Subcutaneous adipose tissue (tissue), 4 donors: ENCODE data around the gene TCF7L2. TPM values are rescaled to one million over a fixed set of nuclear protein-coding genes. Genes with fewer than 3 reads are reported as not detected.

Experiments used
- CTCF ChIP-seq: fragments of 450-650 bp; IDR thresholded peaks from one replicate; pipeline ENCODE4 v1.5.1; 2016; ENCODE audit warnings: low read depth, mild to moderate bottlenecking, control low read depth, antibody characterized with exemption, moderate library complexity
- total RNA-seq, 4 donors: library from RNA; depleted of rRNA; stranded (reverse); fragments of >200 nt; gene quantifications; one replicate each; pipeline ENCODE4 v1.1.0, GENCODE V29; 2016

Gene TCF7L2
- total RNA-seq, 4 donors from 2014 or later: 24.3 to 70.1 (median 43.5) TPM

GRCh38 chr10:113113241-113113640 lies 163.2 kb downstream of the TCF7L2 start:
- no peak for TF ChIP-seq CTCF

GRCh38 chr10:113113918-113114317 lies 163.9 kb downstream of the TCF7L2 start:
- TF ChIP-seq CTCF: no peak

- no peak for TF ChIP-seq CTCF
Observed at GRCh38 chr10:113115556-113115955, 165.5 kb downstream of the TCF7L2 start.

GRCh38 chr10:113118882-113119281 lies 168.8 kb downstream of the TCF7L2 start:
- TF ChIP-seq CTCF: no peak

GRCh38 chr10:113119801-113120200 lies 169.8 kb downstream of the TCF7L2 start:
- TF ChIP-seq CTCF: no peak

GRCh38 chr10:113121153-113121552 lies 171.1 kb downstream of the TCF7L2 start:
- TF ChIP-seq CTCF: no peak

- no peak for TF ChIP-seq CTCF
Observed at GRCh38 chr10:113122947-113123346, 172.9 kb downstream of the TCF7L2 start.

- TF ChIP-seq CTCF: no peak
Observed at GRCh38 chr10:113124724-113125123, 174.7 kb downstream of the TCF7L2 start.
